Karpas-422 (cell line): Measurements from ENCODE around the gene HOXD13. TPM values are rescaled to one million over a fixed set of nuclear protein-coding genes. Genes with fewer than 3 reads are reported as not detected.

Source experiments
- DNase-seq: peaks from one replicate; pipeline ENCODE4 v3.0.0-alpha.2; 2015
- H2AFZ ChIP-seq: fragments of 200-600 bp; sonication (generic); 2 replicates; pipeline ENCODE4 v1.6.1; 2014; ENCODE audit warnings: antibody characterized with exemption, low read length, mixed read lengths
- H3K27ac ChIP-seq: fragments of 200-600 bp; sonication (generic); 2 replicates; pipeline ENCODE4 v1.5.1; 2014; ENCODE audit warnings: mild to moderate bottlenecking, low read length, moderate library complexity
- H3K27me3 ChIP-seq: fragments of 200-600 bp; sonication (generic); 2 replicates; pipeline ENCODE4 v1.6.1; 2014; ENCODE audit warnings: low read length, mixed read lengths
- H3K36me3 ChIP-seq: fragments of 200-600 bp; sonication (generic); 2 replicates; pipeline ENCODE4 v1.6.1; 2014; ENCODE audit warnings: low read length, mixed read lengths; ENCODE audit not compliant: insufficient read depth
- H3K4me1 ChIP-seq: fragments of 200-600 bp; sonication (generic); 2 replicates; pipeline ENCODE4 v1.6.1; 2014; ENCODE audit warnings: mild to moderate bottlenecking, low read length, mixed read lengths
- H3K4me2 ChIP-seq: fragments of 200-600 bp; sonication (generic); 2 replicates; pipeline ENCODE4 v1.6.1; 2014; ENCODE audit warnings: low read length, low read depth, mild to moderate bottlenecking; ENCODE audit not compliant: poor library complexity, severe bottlenecking
- H3K4me3 ChIP-seq: fragments of 200-600 bp; sonication (generic); 2 replicates; pipeline ENCODE4 v1.5.1; 2014; ENCODE audit warnings: mild to moderate bottlenecking, antibody characterized with exemption, low read length, mixed read lengths
- H3K79me2 ChIP-seq: fragments of 200-600 bp; sonication (generic); 2 replicates; pipeline ENCODE4 v1.6.1; 2014; ENCODE audit warnings: mild to moderate bottlenecking, low read length, mixed read lengths
- H3K9ac ChIP-seq: fragments of 200-600 bp; sonication (generic); 2 replicates; pipeline ENCODE4 v1.6.0; 2014; ENCODE audit warnings: low read length
- H3K9me2 ChIP-seq: fragments of 200-600 bp; sonication (generic), shearing (Covaris generic); replicated peaks from 2 replicates; pipeline ENCODE4 v1.6.0; 2014; ENCODE audit warnings: mild to moderate bottlenecking, low read length, moderate library complexity; ENCODE audit not compliant: insufficient read depth
- H3K9me3 ChIP-seq: fragments of 300-700, 200-600 bp; sonication (generic); 2 replicates; pipeline ENCODE4 v1.6.1; 2014; ENCODE audit warnings: low read length, mixed read lengths
- H4K20me1 ChIP-seq: fragments of 200-600 bp; sonication (generic); 2 replicates; pipeline ENCODE4 v1.6.1; 2014; ENCODE audit warnings: mild to moderate bottlenecking, antibody characterized with exemption, low read length, low read depth; ENCODE audit not compliant: insufficient read depth
- total RNA-seq: library from RNA; depleted of rRNA; stranded (reverse); fragments of >200 nt; shearing (Covaris generic); gene quantifications from 2 replicates; pipeline ENCODE4 v1.2.3, GENCODE V29; 2014; ENCODE audit warnings: low replicate concordance; rRNA removed

Gene HOXD13
- total RNA-seq: not detected in 2 replicates

DNA sequence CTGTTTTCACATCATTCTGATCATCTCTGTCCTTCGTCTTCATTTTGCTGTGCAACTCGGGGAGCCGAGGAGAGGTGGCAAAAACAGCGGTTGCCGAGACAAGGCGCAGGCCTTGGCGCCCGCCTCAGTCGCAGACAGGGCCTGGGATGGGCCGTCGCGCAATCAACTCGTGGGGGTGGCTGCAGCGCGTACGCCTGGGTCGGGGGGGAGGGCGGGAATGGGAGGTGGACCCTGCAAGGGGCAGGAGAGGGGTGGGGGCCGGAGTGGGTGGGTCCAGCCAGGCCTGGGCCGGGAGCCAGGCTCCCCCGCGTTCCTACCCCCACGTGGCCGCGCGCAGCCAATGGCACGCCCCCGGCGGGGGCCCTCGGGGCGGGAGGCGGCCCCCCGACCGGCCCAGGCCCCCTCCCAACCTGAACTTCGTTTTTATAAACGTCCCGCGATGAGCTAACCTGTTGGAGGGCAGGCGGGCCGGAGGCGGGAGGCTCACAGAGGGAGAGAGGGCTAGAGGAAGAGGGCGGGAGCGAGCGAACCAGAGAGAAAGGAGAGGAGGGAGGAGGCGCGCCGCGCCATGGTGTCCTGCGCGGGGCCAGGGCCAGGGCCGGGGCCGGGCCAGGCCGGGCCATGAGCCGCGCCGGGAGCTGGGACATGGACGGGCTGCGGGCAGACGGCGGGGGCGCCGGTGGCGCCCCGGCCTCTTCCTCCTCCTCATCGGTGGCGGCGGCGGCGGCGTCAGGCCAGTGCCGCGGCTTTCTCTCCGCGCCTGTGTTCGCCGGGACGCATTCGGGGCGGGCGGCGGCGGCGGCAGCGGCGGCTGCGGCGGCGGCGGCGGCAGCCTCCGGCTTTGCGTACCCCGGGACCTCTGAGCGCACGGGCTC, at the start of gene HOXD13:
Gene HOXD13, plus strand, starts transcription at position 452 of the 875 bp plus-strand sequence. Its CDS starts 170 bp downstream, at position 622.
- H3K9ac ChIP-seq: no peak within 1 kb of the TSS
- no peak within 1 kb of the TSS for H2AFZ ChIP-seq
- DNase-seq: no peak
- no peaks in the 10 kb centered on the region for H3K27me3 ChIP-seq
- H3K4me3 ChIP-seq: no peak within 1 kb of the TSS
- H3K4me2 ChIP-seq: no peak within 1 kb of the TSS
- no peaks in the 10 kb centered on the region for H4K20me1 ChIP-seq
- H3K27ac ChIP-seq: no peak within 1 kb of the TSS
- no peaks in the 10 kb centered on the region for H3K9me2 ChIP-seq
- peaks cover 12% of the 10 kb centered on the region for H3K4me1 ChIP-seq
- no peaks in the 10 kb centered on the region for H3K9me3 ChIP-seq
- H3K36me3 ChIP-seq: no peaks in the 10 kb centered on the region
- H3K79me2 ChIP-seq: no peaks in the 10 kb centered on the region

GRCh38 chr2:176056406-176056805, 36.1 kb upstream of the HOXD13 start:
- Histone ChIP-seq H3K9me3 (no peaks in the 10 kb centered on the region), H3K36me3 (no peaks in the 10 kb centered on the region), H4K20me1 (no peaks in the 10 kb centered on the region), H2AFZ (no peak overlapping the region), H3K4me3 (no peak overlapping the region), H3K79me2 (no peaks in the 10 kb centered on the region), H3K27ac (no peak overlapping the region), H3K27me3 (no peaks in the 10 kb centered on the region), H3K9ac (no peak overlapping the region), H3K4me1 (no peaks in the 10 kb centered on the region), H3K9me2 (no peaks in the 10 kb centered on the region), H3K4me2 (no peak overlapping the region)
- no peak for DNase-seq

DNA sequence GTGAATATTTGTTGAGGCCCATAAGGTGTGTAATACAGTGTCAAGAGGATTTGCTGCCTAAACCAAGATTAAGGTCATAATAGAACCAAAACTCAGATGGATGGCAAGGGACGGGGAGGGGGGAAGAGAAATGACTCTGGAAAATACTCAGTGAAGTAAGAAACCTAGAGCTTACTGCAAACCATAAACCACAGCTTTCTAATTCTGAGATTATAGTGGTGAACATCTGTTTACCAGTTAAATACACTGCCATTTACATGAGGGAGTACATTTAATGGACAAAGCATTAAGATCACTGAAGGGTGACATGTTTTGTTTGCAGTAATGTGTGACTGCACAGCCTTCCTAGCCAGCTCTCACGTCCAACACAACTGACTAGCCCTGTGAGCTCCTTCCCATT, 28.6 kb upstream of the HOXD13 start:
- no peak overlapping the region for H3K9ac ChIP-seq
- no peaks in the 10 kb centered on the region for H3K27me3 ChIP-seq
- H3K4me1 ChIP-seq: peaks cover 5% of the 10 kb centered on the region
- H3K36me3 ChIP-seq: no peaks in the 10 kb centered on the region
- no peaks in the 10 kb centered on the region for H3K79me2 ChIP-seq
- no peak overlapping the region for H3K4me3 ChIP-seq
- H3K4me2 ChIP-seq: no peak overlapping the region
- no peak overlapping the region for H2AFZ ChIP-seq
- no peaks in the 10 kb centered on the region for H4K20me1 ChIP-seq
- no peaks in the 10 kb centered on the region for H3K9me3 ChIP-seq
- H3K27ac ChIP-seq: no peak overlapping the region
- no peak for DNase-seq
- no peaks in the 10 kb centered on the region for H3K9me2 ChIP-seq

GRCh38 chr2:176066645-176067588, 25.6 kb upstream of the HOXD13 start:
- no peaks in the 10 kb centered on the region for H3K9me3 ChIP-seq
- H3K27me3 ChIP-seq: no peaks in the 10 kb centered on the region
- no peaks in the 10 kb centered on the region for H4K20me1 ChIP-seq
- H2AFZ ChIP-seq: no peak overlapping the region
- no peak for DNase-seq
- peaks cover 10% of the 10 kb centered on the region for H3K4me1 ChIP-seq
- H3K9ac ChIP-seq: no peak overlapping the region
- no peak overlapping the region for H3K27ac ChIP-seq
- no peak overlapping the region for H3K4me2 ChIP-seq
- H3K4me3 ChIP-seq: no peak overlapping the region
- no peaks in the 10 kb centered on the region for H3K9me2 ChIP-seq
- no peaks in the 10 kb centered on the region for H3K36me3 ChIP-seq
- H3K79me2 ChIP-seq: no peaks in the 10 kb centered on the region

GRCh38 chr2:176067589-176068418, 24.7 kb upstream of the HOXD13 start:
- DNase-seq: no peak
- no peaks in the 10 kb centered on the region for H3K36me3 ChIP-seq
- no peaks in the 10 kb centered on the region for H3K27me3 ChIP-seq
- H3K9ac ChIP-seq: no peak overlapping the region
- H2AFZ ChIP-seq: no peak overlapping the region
- H3K4me2 ChIP-seq: no peak overlapping the region
- no peak overlapping the region for H3K4me3 ChIP-seq
- H3K27ac ChIP-seq: no peak overlapping the region
- peaks cover 10% of the 10 kb centered on the region for H3K4me1 ChIP-seq
- no peaks in the 10 kb centered on the region for H3K9me2 ChIP-seq
- no peaks in the 10 kb centered on the region for H3K9me3 ChIP-seq
- no peaks in the 10 kb centered on the region for H4K20me1 ChIP-seq
- H3K79me2 ChIP-seq: no peaks in the 10 kb centered on the region

DNA sequence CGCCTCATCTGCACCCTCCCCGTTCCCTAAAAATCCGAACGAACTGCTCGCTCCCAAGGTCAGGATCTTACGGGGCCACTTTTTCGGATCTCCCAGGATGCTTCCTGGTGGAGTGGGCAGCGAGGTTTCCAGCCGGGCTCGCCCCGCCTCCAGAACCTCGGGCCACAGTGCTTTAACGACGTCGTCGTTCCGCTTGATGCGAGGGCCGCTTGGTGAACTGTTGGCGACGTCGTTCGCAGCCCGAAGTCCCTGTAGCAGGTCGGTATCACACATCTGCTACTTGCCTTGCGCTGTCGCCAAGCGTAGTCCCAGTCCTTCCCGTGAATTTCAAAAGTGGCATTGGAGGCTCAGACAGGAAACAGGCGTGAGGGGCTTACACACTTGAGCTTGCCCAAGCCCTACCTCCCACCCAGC, 24.1 kb upstream of the HOXD13 start:
- Histone ChIP-seq H3K79me2 (no peaks in the 10 kb centered on the region), H3K9me2 (no peaks in the 10 kb centered on the region), H3K36me3 (no peaks in the 10 kb centered on the region), H3K9me3 (no peaks in the 10 kb centered on the region), H3K4me2 (no peak overlapping the region), H3K4me3 (no peak overlapping the region), H3K27me3 (no peaks in the 10 kb centered on the region), H2AFZ (no peak overlapping the region), H3K4me1 (peaks cover 10% of the 10 kb centered on the region), H3K27ac (no peak overlapping the region), H4K20me1 (no peaks in the 10 kb centered on the region), H3K9ac (no peak overlapping the region)
- no peak for DNase-seq

GRCh38 chr2:176071330-176072291, 20.9 kb upstream of the HOXD13 start:
- Histone ChIP-seq H3K9me2 (no peaks in the 10 kb centered on the region), H3K4me3 (no peak overlapping the region), H3K4me1 (peaks cover 7% of the 10 kb centered on the region), H3K4me2 (no peak overlapping the region), H3K36me3 (no peaks in the 10 kb centered on the region), H3K79me2 (no peaks in the 10 kb centered on the region), H3K9ac (no peak overlapping the region), H3K27me3 (no peaks in the 10 kb centered on the region), H2AFZ (no peak overlapping the region), H3K9me3 (no peaks in the 10 kb centered on the region), H4K20me1 (no peaks in the 10 kb centered on the region), H3K27ac (no peak overlapping the region)
- no peak for DNase-seq
